HUES6 (cell line): ENCODE results near the gene NARS2.

ENCODE experiments used
- H3K27ac ChIP-seq: 2 replicates; pipeline ENCODE4 v1.7.0; 2013; ENCODE audit warnings: low read depth, mild to moderate bottlenecking, low read length, inconsistent platforms
- H3K27me3 ChIP-seq: 2 replicates; pipeline ENCODE4 v1.6.1; 2013; ENCODE audit warnings: low read length; ENCODE audit not compliant: control insufficient read depth, insufficient read depth
- H3K36me3 ChIP-seq: 2 replicates; pipeline ENCODE4 v1.6.1; 2013; ENCODE audit warnings: low read length; ENCODE audit not compliant: control insufficient read depth, insufficient read depth
- H3K4me1 ChIP-seq: 2 replicates; pipeline ENCODE4 v1.6.1; 2013; ENCODE audit warnings: low read length; ENCODE audit not compliant: control insufficient read depth, insufficient read depth
- H3K4me3 ChIP-seq: 2 replicates; pipeline ENCODE4 v1.5.1; 2013; ENCODE audit warnings: low read depth, low read length
- H3K9ac ChIP-seq: one replicate; pipeline ENCODE4 v1.6.1; 2013; ENCODE audit warnings: mild to moderate bottlenecking, low read length
- H3K9me3 ChIP-seq: 2 replicates; pipeline ENCODE4 v1.6.1; 2013; ENCODE audit warnings: low read depth, low read length; ENCODE audit not compliant: control insufficient read depth, insufficient read depth

NARS2 gene

GRCh38 chr11:78432956-78433355 is 141.7 kb downstream of the NARS2 start:
- no peak overlapping the region for H3K27ac ChIP-seq
- H3K27me3 ChIP-seq, result no peaks in the 10 kb centered on the region
- H3K9ac ChIP-seq, result no peak overlapping the region
- H3K9me3 ChIP-seq, result no peaks in the 10 kb centered on the region
- H3K36me3 ChIP-seq, result peaks cover 2% of the 10 kb centered on the region
- peaks cover 5% of the 10 kb centered on the region; the same call in 1 of the 2 replicates for H3K4me1 ChIP-seq
- H3K4me3 ChIP-seq, result no peak overlapping the region

GRCh38 chr11:78432058-78432515 is 142.6 kb downstream of the NARS2 start:
- Histone ChIP-seq H3K4me1 (peaks cover 5% of the 10 kb centered on the region; the same call in 1 of the 2 replicates), H3K4me3 (no peak overlapping the region), H3K9me3 (no peaks in the 10 kb centered on the region), H3K27ac (no peak overlapping the region), H3K27me3 (no peaks in the 10 kb centered on the region), H3K9ac (no peak overlapping the region), H3K36me3 (peaks cover 2% of the 10 kb centered on the region)

GRCh38 chr11:78429660-78430059 is 145.0 kb downstream of the NARS2 start:
- Histone ChIP-seq H3K4me3 (no peak overlapping the region), H3K36me3 (peaks cover 2% of the 10 kb centered on the region), H3K4me1 (peaks cover 15% of the 10 kb centered on the region)

GRCh38 chr11:78429209-78429608 is 145.5 kb downstream of the NARS2 start:
- H3K36me3 ChIP-seq, result peaks cover 2% of the 10 kb centered on the region
- H3K9ac ChIP-seq, result no peak overlapping the region
- H3K27ac ChIP-seq, result no peak overlapping the region
- no peaks in the 10 kb centered on the region for H3K9me3 ChIP-seq
- H3K4me3 ChIP-seq, result no peak overlapping the region
- H3K4me1 ChIP-seq, result peaks cover 19% of the 10 kb centered on the region
- H3K27me3 ChIP-seq, result no peaks in the 10 kb centered on the region

More at GRCh38 chr11:78429660-78430059, 145.0 kb downstream of the NARS2 start:
- Histone ChIP-seq H3K27me3 (no peaks in the 10 kb centered on the region), H3K9ac (no peak overlapping the region), H3K27ac (no peak overlapping the region), H3K9me3 (no peaks in the 10 kb centered on the region)

GRCh38 chr11:78428773-78429172 is 145.9 kb downstream of the NARS2 start:
- H3K4me1 ChIP-seq, result peaks cover 19% of the 10 kb centered on the region
- H3K27ac ChIP-seq, result no peak overlapping the region
- H3K9ac ChIP-seq, result no peak overlapping the region
- no peaks in the 10 kb centered on the region for H3K9me3 ChIP-seq
- H3K27me3 ChIP-seq, result no peaks in the 10 kb centered on the region
- no peak overlapping the region for H3K4me3 ChIP-seq
- H3K36me3 ChIP-seq, result peaks cover 2% of the 10 kb centered on the region

- H3K27ac ChIP-seq, result no peak overlapping the region
- H3K27me3 ChIP-seq, result no peaks in the 10 kb centered on the region
- peaks cover 2% of the 10 kb centered on the region for H3K36me3 ChIP-seq
- no peaks in the 10 kb centered on the region for H3K9me3 ChIP-seq
- H3K9ac ChIP-seq, result no peak overlapping the region
- peaks cover 19% of the 10 kb centered on the region for H3K4me1 ChIP-seq
- no peak overlapping the region for H3K4me3 ChIP-seq
These were observed 146.4 kb downstream of the NARS2 start for GRCh38 chr11:78428266-78428636.

GRCh38 chr11:78427615-78428265 is 146.9 kb downstream of the NARS2 start:
- Histone ChIP-seq H3K27ac (no peak overlapping the region), H3K36me3 (peaks cover 2% of the 10 kb centered on the region), H3K4me1 (peaks cover 19% of the 10 kb centered on the region), H3K9ac (no peak overlapping the region), H3K4me3 (no peak overlapping the region), H3K9me3 (no peaks in the 10 kb centered on the region), H3K27me3 (no peaks in the 10 kb centered on the region)

- Histone ChIP-seq H3K9ac (no peak overlapping the region), H3K4me3 (no peak overlapping the region), H3K9me3 (no peaks in the 10 kb centered on the region), H3K27me3 (no peaks in the 10 kb centered on the region), H3K4me1 (peaks cover 19% of the 10 kb centered on the region), H3K36me3 (peaks cover 2% of the 10 kb centered on the region), H3K27ac (no peak overlapping the region)
These were observed 147.8 kb downstream of the NARS2 start for GRCh38 chr11:78426845-78427244.

- Histone ChIP-seq H3K27me3 (no peaks in the 10 kb centered on the region), H3K9ac (no peak overlapping the region), H3K27ac (no peak overlapping the region), H3K36me3 (no peaks in the 10 kb centered on the region; the same call in 1 of the 2 replicates), H3K4me3 (no peak overlapping the region), H3K9me3 (no peaks in the 10 kb centered on the region), H3K4me1 (peaks cover 19% of the 10 kb centered on the region)
These were observed 149.1 kb downstream of the NARS2 start for GRCh38 chr11:78425399-78426070.

- Histone ChIP-seq H3K27ac (no peak overlapping the region), H3K4me1 (peaks cover 19% of the 10 kb centered on the region)
These were observed 150.1 kb downstream of the NARS2 start for GRCh38 chr11:78424334-78425270.

More at GRCh38 chr11:78424334-78425270, 150.1 kb downstream of the NARS2 start:
- Histone ChIP-seq H3K9me3 (no peaks in the 10 kb centered on the region), H3K4me3 (no peak overlapping the region), H3K9ac (no peak overlapping the region), H3K36me3 (no peaks in the 10 kb centered on the region), H3K27me3 (peaks cover under 1% of the 10 kb centered on the region; the same call in 1 of the 2 replicates)
